Measurements from ENCODE around the gene USHBP1. TPM values are rescaled to one million over a fixed set of nuclear protein-coding genes. Genes with fewer than 3 reads are reported as not detected.
A peak's percentile ranks its signal among the peaks of the same experiment; 100 is the strongest.

USHBP1 gene
- total RNA-seq, 1 experiment from 2014 or later, result 0.26 TPM

- no peak overlapping the region for H3K27ac Mint-ChIP-seq (ENCODE audit: unreplicated experiment)
- BruUV-seq (replicated peaks), result no TSS peak
Observed at GRCh38 chr19:17240062-17240752, 24.3 kb downstream of the USHBP1 start.

GRCh38 chr19:17237747-17238706 is 26.5 kb downstream of the USHBP1 start:
- Mint-ChIP-seq H3K36me3 (ENCODE audit: insufficient read depth, unreplicated experiment) (peaks cover 33% of the 10 kb centered on the region), H3K9me3 (ENCODE audit: low read depth, unreplicated experiment) (no peaks in the 10 kb centered on the region), H3K27ac (ENCODE audit: unreplicated experiment) (no peak overlapping the region), H3K4me3 (ENCODE audit: low read depth, unreplicated experiment) (no peak overlapping the region), H3K4me1 (ENCODE audit: low read depth, unreplicated experiment) (peaks cover 13% of the 10 kb centered on the region), H3K27me3 (ENCODE audit: unreplicated experiment) (no peaks in the 10 kb centered on the region)
- no TSS peak for BruUV-seq (replicated peaks)
- TF ChIP-seq CTCF (IDR thresholded peaks at IDR 0.05; ENCODE audit: unreplicated experiment), result no peak
- CTCF ChIA-PET, result no interaction called here
- intact Hi-C loops (cut with micrococcal nuclease; ENCODE audit: unreplicated experiment), result no loop called here
- DNase-seq, result no peak

More at GRCh38 chr19:17240062-17240752, 24.3 kb downstream of the USHBP1 start:
- H3K36me3 Mint-ChIP-seq (ENCODE audit: insufficient read depth, unreplicated experiment), result peaks cover 40% of the 10 kb centered on the region
- no peak overlapping the region for H3K4me3 Mint-ChIP-seq (ENCODE audit: low read depth, unreplicated experiment)
- no peaks in the 10 kb centered on the region for H3K9me3 Mint-ChIP-seq (ENCODE audit: low read depth, unreplicated experiment)
- no peaks in the 10 kb centered on the region for H3K27me3 Mint-ChIP-seq (ENCODE audit: unreplicated experiment)
- no peak for TF ChIP-seq CTCF (IDR thresholded peaks at IDR 0.05; ENCODE audit: unreplicated experiment)
- CTCF ChIA-PET, result no interaction called here
- H3K4me1 Mint-ChIP-seq (ENCODE audit: low read depth, unreplicated experiment), result peaks cover 15% of the 10 kb centered on the region
- intact Hi-C loops (cut with micrococcal nuclease; ENCODE audit: unreplicated experiment), result no loop called here
- DNase-seq, result no peak

GRCh38 chr19:17236811-17237543 is 27.6 kb downstream of the USHBP1 start:
- H3K4me1 Mint-ChIP-seq (ENCODE audit: low read depth, unreplicated experiment), result peaks cover 8% of the 10 kb centered on the region
- no peaks in the 10 kb centered on the region for H3K9me3 Mint-ChIP-seq (ENCODE audit: low read depth, unreplicated experiment)
- peaks cover 33% of the 10 kb centered on the region for H3K36me3 Mint-ChIP-seq (ENCODE audit: insufficient read depth, unreplicated experiment)
- CTCF ChIA-PET, result no interaction called here
- no peaks in the 10 kb centered on the region for H3K27me3 Mint-ChIP-seq (ENCODE audit: unreplicated experiment)
- intact Hi-C loops (cut with micrococcal nuclease; ENCODE audit: unreplicated experiment), result no loop called here
- no peak for TF ChIP-seq CTCF (IDR thresholded peaks at IDR 0.05; ENCODE audit: unreplicated experiment)
- H3K27ac Mint-ChIP-seq (ENCODE audit: unreplicated experiment), result no peak overlapping the region
- no peak for DNase-seq
- H3K4me3 Mint-ChIP-seq (ENCODE audit: low read depth, unreplicated experiment), result no peak overlapping the region
- no TSS peak for BruUV-seq (replicated peaks)

- intact Hi-C loops (cut with micrococcal nuclease; ENCODE audit: unreplicated experiment), result no loop called here
- H3K4me3 Mint-ChIP-seq (ENCODE audit: low read depth, unreplicated experiment), result peak overlapping the region; percentile 63
Observed at GRCh38 chr19:17235971-17236777, 28.4 kb downstream of the USHBP1 start.

More at GRCh38 chr19:17235971-17236777, 28.4 kb downstream of the USHBP1 start:
- DNase-seq, result no peak
- Mint-ChIP-seq H3K4me1 (ENCODE audit: low read depth, unreplicated experiment) (peaks cover 8% of the 10 kb centered on the region), H3K36me3 (ENCODE audit: insufficient read depth, unreplicated experiment) (peaks cover 41% of the 10 kb centered on the region), H3K27ac (ENCODE audit: unreplicated experiment) (no peak overlapping the region), H3K9me3 (ENCODE audit: low read depth, unreplicated experiment) (no peaks in the 10 kb centered on the region), H3K27me3 (ENCODE audit: unreplicated experiment) (no peaks in the 10 kb centered on the region)
- no TSS peak for BruUV-seq (replicated peaks)
- CTCF ChIA-PET, result no interaction called here
- TF ChIP-seq CTCF (IDR thresholded peaks at IDR 0.05; ENCODE audit: unreplicated experiment), result no peak
